Kidney glomerular epithelial cell (primary cell): ENCODE data around the gene SULT2B1.
"Not testable (repeated sequence)": the region's sequence is repeated elsewhere in the genome, so short reads cannot be mapped to it uniquely, and the experiment has no call there.

Experiments used
- DNase-seq: peaks from one replicate; lab custom pipeline; 2025; lab: John Stamatoyannopoulos, UW

The SULT2B1 gene

GRCh38 chr19:48551437-48552302 is at the start of gene SULT2B1:
Gene SULT2B1 (plus strand): TSS chr19:48552172. CDS start chr19:48552253, 81 bp downstream.
- no peak for DNase-seq

- DNase-seq, result no peak
These were observed 49.5 kb upstream of the SULT2B1 start for GRCh38 chr19:48502350-48503018.

GRCh38 chr19:48506138-48506733 is 45.7 kb upstream of the SULT2B1 start:
- DNase-seq, result peak; percentile 40

- DNase-seq, result no peak
These were observed 44.0 kb upstream of the SULT2B1 start for GRCh38 chr19:48507911-48508439.

- no peak for DNase-seq
These were observed 43.1 kb upstream of the SULT2B1 start for GRCh38 chr19:48508729-48509411.

- DNase-seq, result no peak
These were observed 42.3 kb upstream of the SULT2B1 start for GRCh38 chr19:48509467-48510194.

- DNase-seq, result peak; percentile 25
These were observed 41.3 kb upstream of the SULT2B1 start for GRCh38 chr19:48510421-48511268.

- DNase-seq, result no peak
These were observed 40.6 kb upstream of the SULT2B1 start for GRCh38 chr19:48511321-48511731.

GRCh38 chr19:48511800-48512503 is 40.0 kb upstream of the SULT2B1 start, which contains the start of gene LMTK3:
Gene LMTK3 (minus strand): TSS chr19:48511835. CDS start chr19:48511576, 259 bp downstream.
- DNase-seq, result no peak

GRCh38 chr19:48512504-48513288 is 39.3 kb upstream of the SULT2B1 start:
- DNase-seq, result no peak

GRCh38 chr19:48513289-48514122 is 38.5 kb upstream of the SULT2B1 start:
- DNase-seq, result peak; percentile 55

- no peak for DNase-seq
These were observed 37.9 kb upstream of the SULT2B1 start for GRCh38 chr19:48514123-48514458.

GRCh38 chr19:48516536-48516935 is 35.4 kb upstream of the SULT2B1 start:
- DNase-seq, result no peak

- DNase-seq, result no peak
These were observed 33.8 kb upstream of the SULT2B1 start for GRCh38 chr19:48518207-48518606.

GRCh38 chr19:48519426-48519825 is 32.5 kb upstream of the SULT2B1 start:
- not testable (repeated sequence) for DNase-seq

GRCh38 chr19:48520134-48520533 is 31.8 kb upstream of the SULT2B1 start:
- DNase-seq, result no peak

- no peak for DNase-seq
These were observed 27.8 kb upstream of the SULT2B1 start for GRCh38 chr19:48524221-48524620.

- no peak for DNase-seq
These were observed 27.2 kb upstream of the SULT2B1 start for GRCh38 chr19:48524732-48525131.
